H9 (cell line): Measurements from ENCODE around the gene HPGD. TPM values are rescaled to one million over a fixed set of nuclear protein-coding genes. Genes with fewer than 3 reads are reported as not detected.

ENCODE experiments used
- DNase-seq: peaks from one replicate; pipeline ENCODE4 v3.0.0-alpha.2; 2017
- H2AFZ ChIP-seq: one replicate; pipeline ENCODE4 v1.6.1; 2013; ENCODE audit warnings: mild to moderate bottlenecking, low read length, control low read depth, moderate library complexity
- H2AK5ac ChIP-seq: 2 replicates; pipeline ENCODE4 v1.6.1; 2013; ENCODE audit warnings: low read length, control low read depth, mixed read lengths; ENCODE audit not compliant: insufficient read length
- H2BK120ac ChIP-seq: one replicate; pipeline ENCODE4 v1.6.1; 2013; ENCODE audit warnings: low read depth, mild to moderate bottlenecking, low read length, control low read depth, inconsistent platforms; ENCODE audit not compliant: poor library complexity, severe bottlenecking
- H2BK12ac ChIP-seq: 2 replicates; pipeline ENCODE4 v1.6.1; 2013; ENCODE audit warnings: low read length, control low read depth, mixed read lengths, low read depth; ENCODE audit not compliant: insufficient read length
- H2BK15ac ChIP-seq: 2 replicates; pipeline ENCODE4 v1.6.1; 2013; ENCODE audit warnings: low read depth, low read length, control low read depth
- H2BK20ac ChIP-seq: one replicate; pipeline ENCODE4 v1.6.1; 2013; ENCODE audit warnings: low read depth, mild to moderate bottlenecking, low read length, control low read depth, inconsistent platforms; ENCODE audit not compliant: poor library complexity, severe bottlenecking
- H2BK5ac ChIP-seq: 2 replicates; pipeline ENCODE4 v1.6.1; 2013; ENCODE audit warnings: low read length, control low read depth, mixed read lengths; ENCODE audit not compliant: insufficient read length
- H3K14ac ChIP-seq: 2 replicates; pipeline ENCODE4 v1.6.1; 2013; ENCODE audit warnings: low read length, control low read depth; ENCODE audit not compliant: insufficient read depth
- H3K18ac ChIP-seq: 2 replicates; pipeline ENCODE4 v1.6.1; 2013; ENCODE audit warnings: low read depth, mild to moderate bottlenecking, mixed read lengths, low read length, control low read depth; ENCODE audit not compliant: insufficient read length
- H3K23ac ChIP-seq: 2 replicates; pipeline ENCODE4 v1.6.1; 2013; ENCODE audit warnings: low read length, control low read depth, mixed read lengths, low read depth; ENCODE audit not compliant: insufficient read length
- H3K23me2 ChIP-seq: 2 replicates; pipeline ENCODE4 v1.6.1; 2013; ENCODE audit warnings: low read depth, mild to moderate bottlenecking, mixed read lengths, low read length, control low read depth; ENCODE audit not compliant: insufficient read length, poor library complexity, severe bottlenecking
- H3K27ac ChIP-seq: 2 replicates; pipeline ENCODE4 v1.5.1; 2013; ENCODE audit warnings: low read length, control low read depth, mixed read lengths, low read depth; ENCODE audit not compliant: insufficient read length
- H3K27me3 ChIP-seq: 2 replicates; pipeline ENCODE4 v1.6.1; 2013; ENCODE audit warnings: low read length, control low read depth, inconsistent platforms; ENCODE audit not compliant: insufficient read depth
- H3K4ac ChIP-seq: 2 replicates; pipeline ENCODE4 v1.6.1; 2013; ENCODE audit warnings: low read depth, mild to moderate bottlenecking, control low read depth, inconsistent platforms, low read length, moderate library complexity
- H3K4me1 ChIP-seq: 2 replicates; pipeline ENCODE4 v1.6.1; 2013; ENCODE audit warnings: low read length, control low read depth, inconsistent platforms; ENCODE audit not compliant: insufficient read depth
- H3K4me2 ChIP-seq: 2 replicates; pipeline ENCODE4 v1.6.1; 2013; ENCODE audit warnings: low read length, control low read depth, mixed read lengths; ENCODE audit not compliant: insufficient read length, insufficient read depth
- H3K56ac ChIP-seq: 2 replicates; pipeline ENCODE4 v1.6.1; 2013; ENCODE audit warnings: low read depth, mild to moderate bottlenecking, mixed read lengths, low read length, control low read depth; ENCODE audit not compliant: insufficient read length
- H3K79me1 ChIP-seq: 2 replicates; pipeline ENCODE4 v1.6.1; 2013; ENCODE audit warnings: low read depth, mild to moderate bottlenecking, moderate library complexity, low read length, control low read depth, inconsistent platforms; ENCODE audit not compliant: insufficient read depth, poor library complexity, severe bottlenecking
- H3K79me2 ChIP-seq: 2 replicates; pipeline ENCODE4 v1.6.1; 2013; ENCODE audit warnings: low read length, control low read depth, inconsistent platforms; ENCODE audit not compliant: insufficient read depth
- H3K9ac ChIP-seq: 2 replicates; pipeline ENCODE4 v1.6.1; 2013; ENCODE audit warnings: low read length, control low read depth, mixed read lengths; ENCODE audit not compliant: insufficient read length; ENCODE audit errors: extremely low read depth
- H3K9me3 ChIP-seq: one replicate; pipeline ENCODE4 v1.6.1; 2013; ENCODE audit warnings: low read depth, low read length, inconsistent platforms; ENCODE audit not compliant: control insufficient read depth
- H3T11ph ChIP-seq: one replicate; pipeline ENCODE4 v1.6.1; 2013; ENCODE audit warnings: mild to moderate bottlenecking, low read length, control low read depth, inconsistent platforms
- H4K20me1 ChIP-seq: one replicate; pipeline ENCODE4 v1.6.1; 2013; ENCODE audit not compliant: control insufficient read depth, insufficient read length, insufficient read depth
- H4K5ac ChIP-seq: 2 replicates; pipeline ENCODE4 v1.6.1; 2013; ENCODE audit warnings: low read depth, mild to moderate bottlenecking, mixed read lengths, low read length, control low read depth; ENCODE audit not compliant: insufficient read length
- H4K8ac ChIP-seq: replicated peaks from 2 replicates; pipeline ENCODE4 v1.6.1; 2013; ENCODE audit warnings: low read length, control low read depth, mixed read lengths, low read depth; ENCODE audit not compliant: insufficient read length
- H4K91ac ChIP-seq: 2 replicates; pipeline ENCODE4 v1.6.1; 2013; ENCODE audit warnings: low read depth, mild to moderate bottlenecking, moderate library complexity, mixed read lengths, low read length, control low read depth; ENCODE audit not compliant: insufficient read length
- H3K27ac Mint-ChIP-seq, 3 experiments: 2 replicates in 2 of 3; 3 replicates in 1 of 3; pipeline ENCODE4 v1.8.0; 2020 to 2021; ENCODE audit warnings: mixed read lengths in 3 of 3, mild to moderate bottlenecking in 1 of 3, moderate library complexity in 1 of 3
- H3K27me3 Mint-ChIP-seq: 2 replicates; pipeline ENCODE4 v1.8.0; 2021; ENCODE audit warnings: low read depth, mild to moderate bottlenecking, moderate library complexity, mixed read lengths
- H3K36me3 Mint-ChIP-seq, 3 experiments: 2 replicates in 2 of 3; 3 replicates in 1 of 3; pipeline ENCODE4 v1.8.0; 2020 to 2021; ENCODE audit warnings: low read depth in 3 of 3, mixed read lengths in 3 of 3; ENCODE audit not compliant: insufficient read depth in 1 of 3
- H3K4me1 Mint-ChIP-seq, 2 experiments: 2 replicates each; pipeline ENCODE4 v1.8.0; 2020; ENCODE audit warnings: mixed read lengths in 2 of 2
- H3K4me3 Mint-ChIP-seq, 2 experiments: 2 replicates in 1 of 2; 3 replicates in 1 of 2; pipeline ENCODE4 v1.8.0; 2020 to 2021; ENCODE audit warnings: mild to moderate bottlenecking in 2 of 2, mixed read lengths in 2 of 2, moderate library complexity in 1 of 2
- H3K9me3 Mint-ChIP-seq, 2 experiments: 2 replicates in 1 of 2; 3 replicates in 1 of 2; pipeline ENCODE4 v1.8.0; 2020; ENCODE audit warnings: mild to moderate bottlenecking in 2 of 2, mixed read lengths in 2 of 2, moderate library complexity in 1 of 2
- WGBS: extraction: QIAGEN DNeasy Blood & Tissue Kit; methylation state at CpG from one replicate; pipeline ENCODE4 v1.1.7; 2013; ENCODE audit warnings: missing lambda C conversion rate, low lambda C conversion rate, mixed read lengths; ENCODE audit not compliant: insufficient read length; ENCODE audit errors: extremely low coverage; 5-methylcytosine and 5-hydroxymethylcytosine counted together
- total RNA-seq: library from RNA; stranded (reverse); gene quantifications from 2 replicates; pipeline ENCODE4 v1.2.1, GENCODE V29; 2021
- TF ChIP-seq, protein P1 (sequence below): fragments of 200-600 bp; sonication (generic); conservative IDR thresholded peaks from 3 replicates; pipeline ENCODE4 v1.8.0; 2021; ENCODE audit warnings: antibody characterized with exemption, mild to moderate bottlenecking

Gene HPGD
- total RNA-seq, 1 experiment from 2014 or later: 16.8 TPM

DNA sequence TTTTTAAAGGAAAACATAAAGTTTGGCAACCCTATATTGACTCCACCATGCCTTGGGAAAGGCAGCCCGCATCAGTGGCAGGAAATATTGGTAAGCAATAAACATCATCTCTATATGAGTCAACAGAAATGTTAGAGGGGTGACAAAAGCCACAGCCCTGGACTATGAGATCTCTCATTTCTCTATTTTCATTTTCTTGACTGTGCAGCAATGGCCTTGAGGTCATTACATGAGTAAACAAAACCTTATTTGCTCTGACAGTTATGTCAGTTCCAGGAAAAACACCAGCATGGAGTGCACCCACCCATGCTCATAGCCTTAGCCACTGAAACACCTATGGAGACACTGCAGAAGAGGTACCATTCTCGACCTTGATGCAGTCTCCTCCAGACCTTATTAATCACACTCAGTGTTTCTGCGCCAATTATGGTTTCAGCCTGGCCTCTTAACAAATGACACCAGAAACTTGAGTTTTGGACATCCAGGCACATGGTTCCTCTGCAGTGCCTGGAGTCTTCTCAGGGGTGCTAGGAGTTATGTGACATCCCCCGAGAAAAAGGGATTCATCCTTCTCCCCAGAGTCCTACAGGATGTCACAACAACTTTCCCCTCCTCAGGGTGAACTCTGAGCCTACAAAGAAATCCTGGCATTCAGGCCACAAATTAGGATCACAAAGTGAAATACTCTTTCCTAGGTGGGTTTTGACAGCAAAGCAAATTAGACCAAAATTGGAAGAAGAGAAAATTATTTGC lies 16.0 kb upstream of the HPGD start:
- Mint-ChIP-seq H3K27ac (no peak overlapping the region; a peak in 1 of 7 replicates), H3K9me3 (no peaks in the 10 kb centered on the region), H3K27me3 (no peaks in the 10 kb centered on the region), H3K36me3 (peaks cover 0 to 8% (median 0%) of the 10 kb centered on the region in 3 experiments; a peak in 3 of 7 replicates), H3K4me3 (no peak overlapping the region), H3K4me1 (no peaks in the 10 kb centered on the region)
- no peak overlapping the region for H2BK5ac ChIP-seq
- no CpG with 5 or more reads among the region's 4 CpGs for WGBS
- DNase-seq: no peak
- H3K79me2 ChIP-seq: no peaks in the 10 kb centered on the region
- H3K23me2 ChIP-seq: no peaks in the 10 kb centered on the region
- no peak overlapping the region for H3K4me2 ChIP-seq
- no peak overlapping the region for H2BK12ac ChIP-seq
- H3K9ac ChIP-seq: no peak overlapping the region
- no peak overlapping the region for H3K23ac ChIP-seq
- no peak overlapping the region for H3K27ac ChIP-seq
- no peak overlapping the region for H2BK120ac ChIP-seq
- H3T11ph ChIP-seq: no peak overlapping the region
- no peaks in the 10 kb centered on the region for H3K27me3 ChIP-seq
- H3K56ac ChIP-seq: no peak overlapping the region
- H4K8ac ChIP-seq: no peak overlapping the region
- no peak overlapping the region for H3K4ac ChIP-seq
- no peak overlapping the region for H3K18ac ChIP-seq
- H3K9me3 ChIP-seq: no peaks in the 10 kb centered on the region
- H3K79me1 ChIP-seq: no peaks in the 10 kb centered on the region
- H2AK5ac ChIP-seq: no peak overlapping the region
- H4K91ac ChIP-seq: no peak overlapping the region
- no peaks in the 10 kb centered on the region for H3K4me1 ChIP-seq
- H2BK15ac ChIP-seq: no peak overlapping the region
- H2AFZ ChIP-seq: no peak overlapping the region
- TF ChIP-seq, protein P1, sequence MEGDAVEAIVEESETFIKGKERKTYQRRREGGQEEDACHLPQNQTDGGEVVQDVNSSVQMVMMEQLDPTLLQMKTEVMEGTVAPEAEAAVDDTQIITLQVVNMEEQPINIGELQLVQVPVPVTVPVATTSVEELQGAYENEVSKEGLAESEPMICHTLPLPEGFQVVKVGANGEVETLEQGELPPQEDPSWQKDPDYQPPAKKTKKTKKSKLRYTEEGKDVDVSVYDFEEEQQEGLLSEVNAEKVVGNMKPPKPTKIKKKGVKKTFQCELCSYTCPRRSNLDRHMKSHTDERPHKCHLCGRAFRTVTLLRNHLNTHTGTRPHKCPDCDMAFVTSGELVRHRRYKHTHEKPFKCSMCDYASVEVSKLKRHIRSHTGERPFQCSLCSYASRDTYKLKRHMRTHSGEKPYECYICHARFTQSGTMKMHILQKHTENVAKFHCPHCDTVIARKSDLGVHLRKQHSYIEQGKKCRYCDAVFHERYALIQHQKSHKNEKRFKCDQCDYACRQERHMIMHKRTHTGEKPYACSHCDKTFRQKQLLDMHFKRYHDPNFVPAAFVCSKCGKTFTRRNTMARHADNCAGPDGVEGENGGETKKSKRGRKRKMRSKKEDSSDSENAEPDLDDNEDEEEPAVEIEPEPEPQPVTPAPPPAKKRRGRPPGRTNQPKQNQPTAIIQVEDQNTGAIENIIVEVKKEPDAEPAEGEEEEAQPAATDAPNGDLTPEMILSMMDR: no peak
- no peak overlapping the region for H4K5ac ChIP-seq
- no peaks in the 10 kb centered on the region for H4K20me1 ChIP-seq
- no peak overlapping the region for H3K14ac ChIP-seq
- H2BK20ac ChIP-seq: no peak overlapping the region
